Ishikawa (cell line): ENCODE data around the gene NEO1.

Experiments used
- CEBPB ChIP-seq: IDR thresholded peaks from 2 replicates; pipeline ENCODE4 v1.6.1; 2012
- CREB1 ChIP-seq: IDR thresholded peaks from 2 replicates; pipeline ENCODE4 v1.6.1; 2012; ENCODE audit warnings: low read depth
- EGR1 ChIP-seq: IDR thresholded peaks from 2 replicates; pipeline ENCODE4 v1.6.1; 2012
- EP300 ChIP-seq: IDR thresholded peaks from 2 replicates; pipeline ENCODE4 v1.6.1; 2012; ENCODE audit warnings: borderline replicate concordance
- MAX ChIP-seq: IDR thresholded peaks from 2 replicates; pipeline ENCODE4 v1.6.1; 2012
- NFIC ChIP-seq: IDR thresholded peaks from 2 replicates; pipeline ENCODE4 v1.6.1; 2012
- RAD21 ChIP-seq: IDR thresholded peaks from 2 replicates; pipeline ENCODE4 v1.6.1; 2012; ENCODE audit warnings: low read depth
- REST ChIP-seq: IDR thresholded peaks from 2 replicates; pipeline ENCODE4 v1.6.1; 2012; ENCODE audit warnings: low read depth, mild to moderate bottlenecking
- TAF1 ChIP-seq: IDR thresholded peaks from 2 replicates; pipeline ENCODE4 v1.6.1; 2012; ENCODE audit warnings: low read depth, mild to moderate bottlenecking
- TCF12 ChIP-seq: IDR thresholded peaks from 2 replicates; pipeline ENCODE4 v1.6.1; 2012; ENCODE audit warnings: low read depth
- TEAD4 ChIP-seq: IDR thresholded peaks from 2 replicates; pipeline ENCODE4 v1.6.1; 2012
- USF1 ChIP-seq: IDR thresholded peaks from 2 replicates; pipeline ENCODE4 v1.6.1; 2012
- YY1 ChIP-seq: IDR thresholded peaks from 2 replicates; pipeline ENCODE4 v1.6.1; 2012; ENCODE audit warnings: low read depth
- ZBTB7A ChIP-seq: IDR thresholded peaks from 2 replicates; pipeline ENCODE4 v1.6.1; 2012; ENCODE audit warnings: low read depth

Gene NEO1

GRCh38 chr15:73244333-73244732, 192.1 kb downstream of the NEO1 start:
- TF ChIP-seq RAD21 (peak; percentile 35; the same call in 1 of the 2 replicates), TAF1 (no peak)

GRCh38 chr15:73246439-73246838, 194.2 kb downstream of the NEO1 start:
- TF ChIP-seq CREB1: no peak
- TF ChIP-seq ZBTB7A: no peak
- TF ChIP-seq TAF1: no peak
- TF ChIP-seq EGR1: no peak
- no peak for TF ChIP-seq YY1
- TF ChIP-seq TEAD4: no peak
- no peak for TF ChIP-seq TCF12
- TF ChIP-seq REST: no peak
- TF ChIP-seq CEBPB: no peak
- no peak for TF ChIP-seq RAD21

- TF ChIP-seq YY1 (no peak), ZBTB7A (no peak), TAF1 (no peak), EP300 (no peak), CEBPB (no peak), CREB1 (no peak), REST (no peak), NFIC (no peak), MAX (no peak), TCF12 (no peak)
These were observed 194.6 kb downstream of the NEO1 start for GRCh38 chr15:73246898-73247297.

GRCh38 chr15:73247331-73247730, 195.1 kb downstream of the NEO1 start:
- TF ChIP-seq CEBPB (no peak), TAF1 (no peak), REST (no peak), EP300 (no peak), RAD21 (no peak)

- TF ChIP-seq CEBPB: no peak
- no peak for TF ChIP-seq ZBTB7A
- no peak for TF ChIP-seq NFIC
- TF ChIP-seq EP300: no peak
- no peak for TF ChIP-seq RAD21
- TF ChIP-seq EGR1: no peak
- no peak for TF ChIP-seq CREB1
- TF ChIP-seq TEAD4: no peak
- no peak for TF ChIP-seq TCF12
- no peak for TF ChIP-seq TAF1
- TF ChIP-seq YY1: no peak
- TF ChIP-seq USF1: no peak
These were observed 197.2 kb downstream of the NEO1 start for GRCh38 chr15:73249499-73249898.

GRCh38 chr15:73254598-73254997, 202.3 kb downstream of the NEO1 start:
- no peak for TF ChIP-seq MAX
- TF ChIP-seq USF1: no peak
